NCI-H2029 (cell line): ENCODE measurements around the gene ARHGAP42.
"Not testable (repeated sequence)": the region's sequence is repeated elsewhere in the genome, so short reads cannot be mapped to it uniquely, and the experiment has no call there.

Source experiments
- DNase-seq: peaks from one replicate; lab custom pipeline; 2025; lab: John Stamatoyannopoulos, UW

Gene ARHGAP42, protein sequence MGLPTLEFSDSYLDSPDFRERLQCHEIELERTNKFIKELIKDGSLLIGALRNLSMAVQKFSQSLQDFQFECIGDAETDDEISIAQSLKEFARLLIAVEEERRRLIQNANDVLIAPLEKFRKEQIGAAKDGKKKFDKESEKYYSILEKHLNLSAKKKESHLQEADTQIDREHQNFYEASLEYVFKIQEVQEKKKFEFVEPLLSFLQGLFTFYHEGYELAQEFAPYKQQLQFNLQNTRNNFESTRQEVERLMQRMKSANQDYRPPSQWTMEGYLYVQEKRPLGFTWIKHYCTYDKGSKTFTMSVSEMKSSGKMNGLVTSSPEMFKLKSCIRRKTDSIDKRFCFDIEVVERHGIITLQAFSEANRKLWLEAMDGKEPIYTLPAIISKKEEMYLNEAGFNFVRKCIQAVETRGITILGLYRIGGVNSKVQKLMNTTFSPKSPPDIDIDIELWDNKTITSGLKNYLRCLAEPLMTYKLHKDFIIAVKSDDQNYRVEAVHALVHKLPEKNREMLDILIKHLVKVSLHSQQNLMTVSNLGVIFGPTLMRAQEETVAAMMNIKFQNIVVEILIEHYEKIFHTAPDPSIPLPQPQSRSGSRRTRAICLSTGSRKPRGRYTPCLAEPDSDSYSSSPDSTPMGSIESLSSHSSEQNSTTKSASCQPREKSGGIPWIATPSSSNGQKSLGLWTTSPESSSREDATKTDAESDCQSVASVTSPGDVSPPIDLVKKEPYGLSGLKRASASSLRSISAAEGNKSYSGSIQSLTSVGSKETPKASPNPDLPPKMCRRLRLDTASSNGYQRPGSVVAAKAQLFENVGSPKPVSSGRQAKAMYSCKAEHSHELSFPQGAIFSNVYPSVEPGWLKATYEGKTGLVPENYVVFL

DNA sequence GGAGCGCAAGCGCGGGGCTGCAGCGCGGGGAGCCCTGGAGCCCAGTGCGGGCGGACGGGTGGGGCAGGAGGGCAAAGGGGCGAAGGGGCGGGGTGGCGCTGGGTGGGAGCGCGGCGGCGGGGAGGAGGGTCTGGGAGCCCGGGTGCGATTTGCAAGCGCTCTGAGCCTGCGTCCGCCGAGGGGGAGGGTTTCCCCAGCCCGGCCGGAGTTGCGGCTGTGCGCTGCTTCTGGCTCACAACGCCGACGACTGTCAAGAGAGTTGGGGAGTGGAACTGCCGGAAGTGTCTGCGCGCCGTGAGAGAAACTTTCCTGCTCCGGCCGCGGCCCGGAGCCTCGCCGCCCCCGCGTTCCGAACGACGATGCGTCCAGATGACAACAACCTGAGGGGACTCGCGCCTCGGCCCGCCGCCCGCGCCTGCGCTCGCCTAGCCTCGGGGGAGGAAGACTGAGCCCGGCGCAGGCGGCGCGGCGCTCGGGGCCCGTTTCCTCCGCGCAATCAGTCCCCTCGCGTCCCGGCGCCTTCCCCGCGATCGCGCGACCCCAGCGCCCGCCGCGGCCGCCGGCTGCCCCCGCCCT is at the start of gene ARHGAP42:
Gene ARHGAP42, plus strand, starts transcription at position 235 of the 576 bp plus-strand sequence. CDS start 391 bp downstream, outside the sequence.
- DNase-seq = no peak

DNA sequence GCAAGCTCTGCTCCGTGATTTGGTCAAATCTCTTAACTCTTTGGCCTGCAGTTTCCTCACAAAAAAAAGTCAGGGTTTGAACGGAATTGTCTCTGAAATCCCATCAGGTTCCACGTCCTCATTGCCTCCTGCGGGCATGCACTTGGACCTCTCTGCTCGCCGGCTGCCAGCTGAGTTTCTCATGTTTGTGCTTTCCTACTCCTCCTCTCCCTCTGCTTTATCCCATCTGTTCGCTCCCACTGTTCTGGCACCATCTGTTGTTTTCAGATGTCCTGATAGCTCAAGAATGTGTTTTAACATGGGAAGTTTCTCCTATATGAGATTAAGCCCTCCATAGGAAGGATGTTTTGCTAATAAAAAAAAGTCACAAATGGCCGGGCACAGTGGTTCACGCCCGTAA is 49.4 kb upstream of the ARHGAP42 start:
- no peak for DNase-seq

DNA sequence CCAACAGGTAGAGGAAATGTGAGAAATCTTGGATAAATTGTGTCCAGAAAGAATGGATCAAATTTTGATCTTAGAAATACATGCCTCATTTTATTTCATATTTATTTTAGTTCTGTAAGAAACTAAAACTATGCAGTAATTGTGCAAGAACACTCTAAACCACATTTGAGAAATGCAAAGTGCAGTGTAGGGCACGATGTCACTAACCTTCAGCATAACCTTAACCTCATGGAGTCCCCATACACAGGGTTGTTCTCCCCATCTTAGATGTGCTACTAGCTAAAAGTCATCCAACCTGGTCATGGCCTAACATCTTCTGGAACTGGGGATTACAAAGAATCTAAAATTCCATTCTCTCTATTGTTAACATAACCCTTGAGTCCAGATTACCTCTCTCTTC is 48.4 kb upstream of the ARHGAP42 start:
- DNase-seq = no peak

DNA sequence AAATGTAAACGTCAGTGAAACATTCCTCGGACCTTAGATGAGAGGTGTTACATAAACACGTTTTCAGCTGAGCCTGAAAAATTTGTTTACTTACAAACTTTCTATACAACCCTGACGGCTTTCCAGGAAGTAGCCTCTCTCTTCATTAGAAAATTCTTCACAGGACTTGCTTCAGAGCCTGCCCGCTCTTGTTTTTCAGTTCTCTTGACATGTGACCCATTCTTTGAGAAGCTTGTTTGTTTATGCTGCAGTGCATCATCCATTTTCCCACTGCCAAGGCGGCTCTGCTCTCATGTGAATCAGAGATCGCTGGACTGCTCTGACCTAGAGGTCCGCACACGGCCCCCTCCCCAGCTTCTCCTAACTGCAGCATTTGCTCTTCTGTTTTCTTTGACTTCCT is 47.9 kb upstream of the ARHGAP42 start:
- peak; percentile 1 for DNase-seq

DNA sequence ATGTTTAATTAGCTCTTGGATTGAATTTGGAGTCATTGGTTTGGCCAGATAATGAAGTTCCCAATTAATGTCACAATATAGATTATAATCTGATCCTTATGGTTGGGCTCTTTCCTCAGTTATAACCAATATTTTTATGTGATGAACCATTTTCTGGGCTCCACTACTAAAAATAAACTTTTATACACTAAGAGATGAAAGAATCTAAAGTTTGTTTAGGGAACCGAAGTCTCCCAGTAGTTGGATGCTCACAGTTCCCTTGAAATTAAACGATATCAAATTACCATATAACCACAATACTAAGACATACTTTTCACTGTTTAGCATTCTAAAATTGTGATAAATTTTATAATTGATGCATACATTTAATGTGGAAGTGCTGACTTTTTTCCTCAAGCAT is 47.0 kb upstream of the ARHGAP42 start:
- DNase-seq = no peak

DNA sequence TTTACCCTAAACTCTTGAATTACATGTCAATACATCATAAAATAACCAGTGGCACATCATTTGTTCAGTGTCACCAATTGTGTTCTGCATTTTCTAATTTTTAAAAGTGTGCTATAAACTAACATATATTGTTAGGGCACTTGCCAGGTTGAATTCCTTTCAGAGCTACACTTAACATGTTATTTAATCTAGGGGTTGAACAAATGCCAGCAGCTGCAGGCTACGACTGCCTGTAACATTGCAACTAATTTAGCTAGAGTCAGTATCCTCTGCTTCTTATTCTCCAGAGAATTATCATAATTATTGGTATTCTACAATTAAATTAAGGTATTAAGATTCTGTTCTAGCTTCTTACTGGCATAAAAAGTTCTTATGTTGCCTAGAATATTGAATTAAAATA is 46.4 kb upstream of the ARHGAP42 start:
- peak; percentile 12 for DNase-seq

DNA sequence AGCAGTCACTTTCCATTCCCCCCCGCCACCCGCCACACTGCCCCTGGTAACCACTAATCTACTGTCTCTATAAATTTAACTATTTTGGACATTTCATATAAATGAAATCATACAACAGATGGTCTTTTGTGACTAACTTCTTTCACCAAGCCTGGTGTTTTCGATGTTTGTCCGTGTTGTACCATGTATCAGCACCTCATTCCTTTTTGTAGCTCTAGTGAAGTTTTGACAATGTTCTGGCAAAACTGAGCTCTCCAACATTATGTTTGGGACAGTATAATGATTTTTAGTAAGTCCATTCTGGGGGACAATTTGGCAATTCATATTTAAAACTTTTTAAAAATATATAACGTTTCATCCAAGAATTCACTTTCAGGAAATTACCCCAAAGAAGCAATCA is 45.6 kb upstream of the ARHGAP42 start:
- no peak for DNase-seq

DNA sequence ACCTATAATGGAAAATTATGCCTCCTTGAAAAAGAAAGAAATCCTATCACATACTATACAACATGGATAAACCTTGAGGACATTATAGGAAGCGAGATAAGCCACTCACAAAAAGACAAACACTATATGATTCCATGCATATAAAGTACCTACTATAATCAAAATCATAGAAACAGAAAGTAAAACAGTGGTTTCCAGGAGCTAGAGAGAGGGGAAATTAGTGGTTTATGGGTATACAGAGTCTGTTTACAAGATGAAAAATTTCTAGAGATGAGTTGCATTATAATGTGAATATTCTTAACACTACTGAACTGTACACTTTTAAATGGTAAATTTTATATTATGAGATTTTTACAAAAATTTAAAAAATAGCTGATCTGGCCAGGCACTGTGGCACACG is 40.5 kb upstream of the ARHGAP42 start:
- DNase-seq = no peak

DNA sequence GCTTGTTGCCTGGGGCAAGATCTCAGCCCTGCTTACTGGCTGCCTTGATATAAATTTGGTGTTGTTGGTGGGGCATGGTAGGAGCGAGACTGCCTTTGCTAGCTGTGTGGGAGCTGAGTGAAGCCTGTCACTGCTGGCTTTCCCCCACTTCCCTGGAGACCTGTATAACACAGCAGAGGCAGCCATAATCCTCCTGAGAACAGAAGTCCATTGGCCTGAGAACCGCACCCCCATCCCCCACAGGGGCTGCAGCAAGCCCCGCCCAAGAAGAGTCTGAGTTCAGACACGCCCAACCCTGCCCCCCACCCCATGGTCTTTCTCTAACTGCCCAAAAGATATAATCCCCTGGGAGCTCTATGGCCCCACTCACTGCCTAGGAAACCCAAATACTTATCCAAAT is 39.2 kb upstream of the ARHGAP42 start:
- no peak for DNase-seq

DNA sequence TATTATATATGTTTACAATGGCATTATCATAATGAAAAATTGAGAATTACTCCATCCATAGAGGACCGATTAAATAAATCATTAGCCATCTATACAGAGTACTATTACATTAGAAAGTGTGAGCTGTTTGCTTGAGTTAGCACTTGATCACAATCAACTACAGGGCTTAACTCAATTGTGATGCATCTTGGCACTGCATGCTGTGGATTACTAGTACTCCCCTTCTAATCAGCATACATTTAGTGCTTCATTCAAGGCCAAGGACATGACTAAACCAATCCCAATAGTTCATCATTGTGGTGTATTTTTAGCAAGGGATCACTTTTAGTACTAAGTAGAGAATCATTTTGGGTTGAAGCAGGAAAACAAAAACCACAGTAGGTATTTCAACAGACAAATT is 23.5 kb upstream of the ARHGAP42 start:
- no peak for DNase-seq

DNA sequence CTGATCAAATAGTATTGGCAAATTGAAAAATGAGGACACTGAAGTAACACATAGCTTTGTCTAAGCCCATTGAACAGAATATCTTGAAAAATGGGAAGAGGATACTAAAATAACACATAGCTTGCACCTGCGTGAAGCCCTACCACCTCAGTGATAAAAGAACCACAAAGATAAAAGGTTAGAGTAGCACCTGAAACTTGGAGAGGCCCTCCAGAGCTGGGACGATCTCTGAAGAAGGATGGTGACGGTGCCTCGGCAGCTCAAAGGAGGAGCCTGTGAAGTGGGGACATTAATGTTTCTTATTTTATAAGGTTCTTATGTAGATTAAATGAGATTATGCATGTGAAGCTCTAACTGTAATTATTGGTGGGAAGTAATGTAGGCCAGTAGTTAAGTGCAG is 23.1 kb upstream of the ARHGAP42 start:
- DNase-seq = no peak

DNA sequence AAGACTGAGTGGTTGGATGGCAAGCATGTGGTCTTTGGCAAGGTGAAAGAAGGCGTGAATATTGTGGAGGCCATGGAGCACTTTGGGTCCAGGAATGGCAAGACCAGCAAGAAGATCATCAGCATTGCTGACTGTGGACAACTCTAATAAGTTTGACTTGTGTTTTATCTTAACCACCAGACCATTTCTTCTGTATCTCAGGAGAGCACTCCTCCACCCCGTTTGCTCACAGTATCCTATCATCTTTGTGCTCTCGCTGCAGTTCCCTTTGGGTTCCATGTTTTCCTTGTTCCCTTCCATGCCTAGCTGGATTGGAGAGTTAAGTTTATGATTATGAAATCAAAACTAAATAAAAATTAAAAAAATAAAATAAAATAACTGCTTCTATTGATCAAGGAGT is 20.3 kb upstream of the ARHGAP42 start:
- DNase-seq = not testable (repeated sequence)

DNA sequence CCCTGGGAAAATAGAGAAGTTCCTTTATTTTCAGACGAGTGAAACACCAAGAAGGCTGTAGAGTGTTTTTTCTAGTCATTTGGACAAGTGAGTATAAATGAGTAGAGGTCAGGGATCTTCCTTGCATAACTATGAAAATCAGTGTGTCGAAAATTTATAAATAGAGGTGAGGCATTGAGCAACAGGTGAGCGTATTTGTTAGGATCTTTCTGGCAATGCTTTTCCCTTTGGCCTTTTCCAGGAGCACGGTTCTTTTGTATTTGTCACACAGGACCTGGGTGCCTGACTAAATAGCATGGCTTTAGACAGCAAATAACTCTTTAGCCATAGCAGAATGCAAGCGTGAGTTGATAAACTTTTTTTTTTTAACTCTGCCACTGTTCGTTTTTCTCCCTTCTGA is 19.6 kb upstream of the ARHGAP42 start:
- no peak for DNase-seq

DNA sequence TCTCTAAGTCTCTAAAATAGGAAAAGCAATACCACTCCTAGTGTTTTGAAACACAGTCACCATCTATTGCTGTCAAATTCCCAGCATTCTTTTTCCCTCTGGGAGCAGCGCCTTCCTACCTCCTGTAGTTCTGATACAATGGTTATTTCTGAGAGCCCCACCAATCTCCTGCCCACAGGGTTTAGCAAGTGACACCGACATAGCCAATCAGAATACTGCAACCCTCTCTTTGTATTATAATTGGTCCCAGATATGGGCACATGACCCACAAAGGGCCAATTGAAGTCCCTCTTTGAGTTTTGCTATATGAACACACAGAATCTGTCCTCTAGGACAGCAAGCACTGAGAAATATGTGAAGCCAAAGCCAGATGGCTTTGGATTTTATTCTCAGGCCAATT is 16.9 kb upstream of the ARHGAP42 start:
- DNase-seq = no peak

DNA sequence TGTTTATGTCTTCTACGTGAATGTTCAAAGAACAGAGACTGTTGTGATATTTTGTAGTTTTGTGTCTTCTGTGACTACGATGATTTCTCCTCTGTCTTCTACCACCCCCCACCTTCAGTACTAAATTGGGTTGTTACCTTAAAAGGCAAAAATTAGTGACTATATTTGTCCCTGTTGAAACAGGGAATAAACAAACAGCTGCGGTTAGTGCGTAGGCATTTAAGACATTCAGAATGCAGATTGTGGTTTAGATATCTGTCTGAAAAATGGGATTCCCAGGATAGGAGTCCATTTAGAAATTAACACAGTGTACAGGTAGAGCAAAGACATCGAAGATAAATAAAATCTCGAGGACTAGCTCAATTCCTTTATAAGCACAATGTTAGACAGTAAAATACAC is 15.6 kb upstream of the ARHGAP42 start:
- no peak for DNase-seq

DNA sequence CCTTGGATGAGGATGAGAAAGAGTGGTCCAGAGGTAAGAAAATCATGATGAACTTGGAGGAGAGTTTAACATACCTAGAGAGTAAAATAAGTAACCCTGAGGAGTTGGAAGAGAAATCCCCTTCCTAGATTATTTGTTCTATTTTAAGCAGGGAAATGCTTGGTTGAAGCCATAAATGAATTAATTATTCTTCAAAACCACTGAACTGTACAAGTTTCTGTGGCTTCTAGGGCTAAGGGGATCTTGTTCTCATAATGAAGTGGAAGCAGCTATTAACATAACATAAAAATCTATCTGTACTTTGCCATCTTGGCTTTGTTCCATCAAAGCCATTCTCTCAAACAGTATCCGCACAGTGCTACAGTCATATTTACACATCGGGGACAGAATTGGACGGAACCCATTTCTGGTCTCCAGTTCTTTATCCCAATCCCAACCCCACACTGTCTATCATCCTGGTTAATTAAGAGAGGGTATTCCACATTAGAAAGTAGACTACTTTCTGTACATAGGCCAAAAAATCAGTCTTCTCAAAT is 14.5 kb upstream of the ARHGAP42 start:
- no peak for DNase-seq

DNA sequence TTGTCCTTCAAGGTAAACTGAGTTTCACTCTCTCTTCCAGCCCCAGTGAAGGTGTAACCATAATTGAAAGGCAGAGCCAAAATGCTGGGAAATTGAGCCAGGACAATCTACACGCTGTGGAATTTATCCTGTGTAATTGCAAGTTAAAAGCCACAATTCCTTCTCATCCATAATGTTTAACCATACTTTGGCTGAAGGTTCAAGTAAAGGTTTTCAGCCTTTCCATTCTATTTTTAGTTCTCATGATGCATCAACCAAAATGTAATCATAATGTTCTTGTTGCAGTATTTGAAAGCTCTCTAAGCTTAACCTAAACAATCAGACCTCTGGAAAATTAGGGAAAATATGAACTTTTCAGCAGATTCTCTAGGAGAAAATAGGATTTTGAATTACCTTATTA is 14.0 kb upstream of the ARHGAP42 start:
- no peak for DNase-seq

DNA sequence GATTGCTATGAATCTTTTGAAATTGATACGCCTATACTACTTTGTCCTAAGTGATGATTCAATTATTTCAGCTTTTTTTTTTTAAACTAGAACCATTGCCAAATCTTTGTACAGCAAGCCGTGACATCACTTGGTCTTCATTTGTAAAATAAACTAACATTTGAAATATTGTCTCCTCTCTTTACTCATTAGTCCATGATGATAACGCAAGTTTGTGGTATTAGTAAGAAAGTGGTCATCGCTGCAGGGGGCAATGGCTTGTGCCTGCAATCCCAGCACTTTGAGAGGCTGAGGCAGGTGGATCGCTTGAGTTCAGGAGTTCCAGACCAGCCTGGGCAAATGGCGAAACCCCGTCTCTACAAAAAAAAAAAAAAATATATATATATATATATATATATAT is 12.9 kb upstream of the ARHGAP42 start:
- no peak for DNase-seq

DNA sequence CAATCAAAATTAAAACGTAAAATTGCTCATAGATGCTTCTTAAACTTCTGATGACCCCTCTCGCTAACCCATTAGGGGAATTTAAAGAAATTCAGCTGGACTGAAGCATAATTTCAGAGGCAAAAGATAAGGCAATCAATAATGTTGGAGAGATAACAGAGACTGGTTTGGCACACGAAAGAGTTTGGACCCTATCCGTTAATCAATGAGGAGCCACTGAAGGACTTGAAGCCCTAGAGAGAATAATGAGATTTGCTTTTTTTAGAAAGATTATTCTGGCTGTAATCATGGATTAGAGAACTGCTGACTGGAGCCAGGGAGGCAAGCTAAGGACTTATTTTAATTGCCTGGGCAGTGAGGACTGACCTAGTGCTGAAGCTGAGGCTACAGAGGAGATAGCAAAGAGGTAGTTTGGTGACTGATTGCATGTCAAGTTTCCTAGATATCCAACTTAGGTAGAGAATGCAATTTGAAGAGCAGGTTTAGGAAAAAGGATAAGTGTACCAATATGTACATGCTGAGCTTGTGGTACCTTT is 11.9 kb upstream of the ARHGAP42 start:
- DNase-seq = no peak

DNA sequence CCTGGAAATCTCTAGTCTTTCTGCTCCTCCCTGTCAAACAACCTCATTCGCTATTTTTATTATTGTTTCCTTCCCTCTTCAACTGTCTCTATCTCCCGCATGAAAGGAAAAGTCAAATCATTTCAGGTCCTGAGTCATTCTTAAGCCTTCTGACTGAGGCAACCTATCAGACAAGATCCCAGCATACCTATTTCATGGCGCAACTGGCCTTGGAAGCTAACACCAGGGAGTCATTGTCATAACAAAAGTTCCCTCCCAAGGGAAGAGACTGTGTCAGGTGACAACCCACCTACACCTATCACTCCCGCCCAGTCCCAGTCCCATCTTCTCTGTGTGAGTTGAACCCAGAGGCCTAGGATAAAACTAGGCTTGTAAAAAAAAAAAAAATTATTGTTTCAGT is 10.2 kb upstream of the ARHGAP42 start:
- no peak for DNase-seq

DNA sequence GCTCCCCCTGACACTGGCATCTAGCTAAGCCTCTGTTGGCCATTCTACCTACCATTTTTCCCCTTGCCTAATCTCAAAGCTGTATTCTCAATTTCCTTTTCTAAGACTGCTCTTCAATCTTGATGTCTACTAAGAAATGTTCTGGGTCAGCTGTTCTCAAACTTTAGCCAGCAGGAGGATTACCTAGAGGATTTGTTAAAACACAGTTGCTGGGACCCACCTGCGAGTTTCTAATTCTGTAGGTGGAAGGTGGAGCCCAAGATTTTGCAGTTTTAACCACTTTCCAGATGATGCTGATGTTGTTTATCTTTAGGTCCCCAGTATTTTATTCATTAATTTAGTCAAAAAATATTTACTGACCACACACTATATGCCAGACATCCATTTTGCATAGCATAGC is 9.3 kb upstream of the ARHGAP42 start:
- no peak for DNase-seq

DNA sequence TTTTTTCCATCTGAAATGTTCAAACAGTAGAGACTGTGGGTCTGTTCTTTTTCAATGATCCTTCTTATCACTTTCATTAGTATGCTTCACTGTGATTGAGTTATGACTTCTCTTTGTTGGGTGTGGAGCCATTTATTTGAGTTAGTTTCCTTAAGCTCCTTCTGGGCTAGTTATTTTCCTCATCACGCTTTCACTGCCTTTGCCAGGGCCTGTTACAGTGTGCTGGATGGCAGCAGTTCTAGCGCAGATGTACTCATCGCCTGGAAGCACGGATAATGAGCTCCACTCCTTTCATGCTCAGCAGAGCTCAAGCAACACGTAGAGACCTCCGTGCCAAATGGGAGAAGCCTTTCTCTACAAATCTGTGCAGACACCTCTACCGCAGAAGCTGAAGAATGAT is 7.0 kb upstream of the ARHGAP42 start:
- no peak for DNase-seq
